WERI-Rb-1 (cell line): ENCODE results near the gene PGAM5.
"Not testable (repeated sequence)": the region's sequence is repeated elsewhere in the genome, so short reads cannot be mapped to it uniquely, and the experiment has no call there.

ENCODE experiments used
- DNase-seq: peaks from one replicate; pipeline ENCODE4 v3.0.0-alpha.2; 2020
- H3K27ac ChIP-seq: fragments of 250-450 bp; sonication (Bioruptor Pico); 2 replicates; pipeline ENCODE4 v1.5.1; 2020; ENCODE audit warnings: mild to moderate bottlenecking, moderate library complexity
- H3K27me3 ChIP-seq: fragments of 250-450 bp; sonication (Bioruptor Pico); 2 replicates; pipeline ENCODE4 v1.5.1; 2021; ENCODE audit warnings: mild to moderate bottlenecking, low read depth, moderate library complexity; ENCODE audit not compliant: insufficient read depth, severe bottlenecking
- H3K36me3 ChIP-seq: fragments of 250-450 bp; sonication (Bioruptor Pico); 2 replicates; pipeline ENCODE4 v1.5.1; 2020; ENCODE audit warnings: mild to moderate bottlenecking, moderate library complexity
- H3K4me3 ChIP-seq: 2 replicates; pipeline ENCODE4 v1.5.1; 2011; ENCODE audit warnings: low read depth, mild to moderate bottlenecking, control low read depth, low read length
- H3K9me3 ChIP-seq: fragments of 250-450 bp; sonication (Bioruptor Pico); 2 replicates; pipeline ENCODE4 v1.5.1; 2021; ENCODE audit warnings: mild to moderate bottlenecking, moderate library complexity; ENCODE audit not compliant: severe bottlenecking
- TF ChIP-seq, protein P1 (sequence below): IDR thresholded peaks from 2 replicates; pipeline ENCODE4 v1.5.1; 2011; ENCODE audit warnings: low read depth, mild to moderate bottlenecking, control low read depth, inconsistent platforms, low read length

The PGAM5 gene

DNA sequence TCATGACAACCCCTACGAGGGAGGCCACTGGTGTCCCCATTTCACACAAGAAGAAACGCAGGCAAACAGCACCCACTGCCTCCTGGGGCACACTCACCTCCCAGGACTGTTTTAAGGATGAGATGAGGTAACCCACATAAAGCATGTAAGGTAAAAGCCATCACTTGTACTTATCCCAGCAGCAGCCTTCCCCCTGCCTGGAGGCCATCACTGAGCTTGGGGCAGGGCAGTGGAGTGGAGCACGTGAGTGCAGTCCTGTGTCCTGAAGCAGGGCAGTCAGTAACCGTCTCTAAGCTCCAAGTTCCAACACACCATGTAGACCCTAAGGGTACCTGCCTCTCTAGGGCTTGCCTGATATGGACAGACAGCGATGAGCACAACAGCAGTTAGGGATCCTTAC, 25.2 kb upstream of the PGAM5 start:
- TF ChIP-seq, protein P1, sequence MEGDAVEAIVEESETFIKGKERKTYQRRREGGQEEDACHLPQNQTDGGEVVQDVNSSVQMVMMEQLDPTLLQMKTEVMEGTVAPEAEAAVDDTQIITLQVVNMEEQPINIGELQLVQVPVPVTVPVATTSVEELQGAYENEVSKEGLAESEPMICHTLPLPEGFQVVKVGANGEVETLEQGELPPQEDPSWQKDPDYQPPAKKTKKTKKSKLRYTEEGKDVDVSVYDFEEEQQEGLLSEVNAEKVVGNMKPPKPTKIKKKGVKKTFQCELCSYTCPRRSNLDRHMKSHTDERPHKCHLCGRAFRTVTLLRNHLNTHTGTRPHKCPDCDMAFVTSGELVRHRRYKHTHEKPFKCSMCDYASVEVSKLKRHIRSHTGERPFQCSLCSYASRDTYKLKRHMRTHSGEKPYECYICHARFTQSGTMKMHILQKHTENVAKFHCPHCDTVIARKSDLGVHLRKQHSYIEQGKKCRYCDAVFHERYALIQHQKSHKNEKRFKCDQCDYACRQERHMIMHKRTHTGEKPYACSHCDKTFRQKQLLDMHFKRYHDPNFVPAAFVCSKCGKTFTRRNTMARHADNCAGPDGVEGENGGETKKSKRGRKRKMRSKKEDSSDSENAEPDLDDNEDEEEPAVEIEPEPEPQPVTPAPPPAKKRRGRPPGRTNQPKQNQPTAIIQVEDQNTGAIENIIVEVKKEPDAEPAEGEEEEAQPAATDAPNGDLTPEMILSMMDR, result no peak
- Histone ChIP-seq H3K36me3 (peaks cover 42% of the 10 kb centered on the region), H3K27ac (no peak overlapping the region), H3K9me3 (no peaks in the 10 kb centered on the region), H3K27me3 (no peaks in the 10 kb centered on the region), H3K4me3 (no peak overlapping the region)
- DNase-seq, result no peak

DNA sequence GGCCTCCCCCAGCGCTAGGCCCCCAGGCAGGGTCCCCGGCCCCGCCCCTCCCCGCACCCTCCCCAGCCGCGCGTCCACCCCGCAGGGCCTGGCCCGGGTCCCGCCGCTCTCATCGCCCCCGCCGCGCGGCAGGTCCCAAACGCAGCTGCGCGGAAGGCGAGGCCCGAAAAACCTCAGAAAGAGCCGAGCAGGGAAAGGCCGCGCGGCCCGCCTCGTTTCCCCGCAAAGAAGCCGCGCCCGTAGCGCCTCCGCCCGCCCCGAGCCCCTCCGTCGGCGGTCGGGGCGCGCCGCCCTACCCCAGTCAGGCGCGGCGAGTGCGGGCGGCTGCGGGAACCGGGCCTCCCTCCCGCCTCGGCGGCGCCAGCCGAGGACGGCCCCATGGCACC, 23.8 kb upstream of the PGAM5 start:
- TF ChIP-seq, protein P1, result no peak
- Histone ChIP-seq H3K36me3 (peaks cover 45% of the 10 kb centered on the region), H3K27me3 (no peaks in the 10 kb centered on the region), H3K9me3 (no peaks in the 10 kb centered on the region), H3K4me3 (peak overlapping the region; percentile 68), H3K27ac (peak overlapping the region; percentile 91)
- DNase-seq, result peak; percentile 20

DNA sequence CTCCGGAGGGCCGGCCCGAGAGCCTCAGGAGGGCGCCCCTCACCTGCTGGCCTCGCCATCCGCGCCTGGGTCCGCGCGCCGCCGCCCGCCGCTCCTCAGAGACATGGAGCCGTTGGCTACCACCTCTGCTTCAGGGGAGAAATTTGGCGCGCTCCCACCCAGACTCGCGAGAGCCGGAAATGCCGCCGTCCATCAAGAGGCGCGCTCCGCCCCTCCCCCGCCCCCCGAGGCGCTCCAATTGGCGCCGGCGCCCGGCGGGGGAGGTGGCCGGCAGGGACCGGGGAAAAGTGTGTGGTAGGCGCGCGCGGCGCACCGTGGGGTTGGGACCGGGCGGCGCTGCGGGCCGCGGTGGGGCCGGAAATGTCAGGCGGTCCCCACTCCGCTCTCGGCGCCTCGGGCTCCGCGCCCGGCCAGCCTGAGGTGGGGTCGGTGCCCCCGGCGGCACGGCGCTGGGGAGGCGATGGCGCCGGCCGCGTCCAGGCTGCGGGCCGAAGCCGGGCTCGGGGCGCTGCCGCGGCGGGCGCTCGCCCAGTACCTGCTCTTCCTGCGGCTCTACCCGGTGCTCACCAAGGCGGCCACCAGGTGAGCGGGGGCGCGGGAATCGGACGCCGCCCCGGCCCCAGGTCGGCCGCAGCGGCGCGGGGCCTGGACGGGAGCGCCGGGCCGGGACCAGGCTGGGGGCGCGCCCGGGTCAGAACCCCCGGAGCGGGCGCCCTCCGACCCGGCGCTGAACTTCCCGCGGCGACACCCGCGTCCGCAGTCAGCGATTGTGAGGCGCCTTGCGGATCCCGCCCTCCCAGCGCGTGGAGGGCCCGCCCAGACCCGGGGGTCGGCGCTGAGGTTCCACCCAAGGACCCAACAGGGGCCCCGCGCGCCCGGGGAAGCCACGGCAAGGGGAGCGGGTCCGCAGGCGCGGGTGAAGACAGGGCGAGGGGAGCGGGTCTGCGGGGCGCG, 23.2 kb upstream of the PGAM5 start, which contains the start of the genes POLE and PXMP2:
Gene POLE (minus strand): TSS at position 132 of the 954 bp plus-strand sequence. CDS start 27 bp downstream, at position 105.
Gene PXMP2 (plus strand): TSS at position 377 of the 954 bp plus-strand sequence. CDS start 84 bp downstream, at position 461.
- peak; percentile 96 for DNase-seq
- TF ChIP-seq, protein P1, result no peak
- Histone ChIP-seq H3K9me3 (no peaks in the 10 kb centered on the region), H3K4me3 (peak within 1 kb of the TSS; percentile 73), H3K27ac (peak within 1 kb of the TSS; percentile 91), H3K36me3 (peaks cover 41% of the 10 kb centered on the region), H3K27me3 (no peaks in the 10 kb centered on the region)

DNA sequence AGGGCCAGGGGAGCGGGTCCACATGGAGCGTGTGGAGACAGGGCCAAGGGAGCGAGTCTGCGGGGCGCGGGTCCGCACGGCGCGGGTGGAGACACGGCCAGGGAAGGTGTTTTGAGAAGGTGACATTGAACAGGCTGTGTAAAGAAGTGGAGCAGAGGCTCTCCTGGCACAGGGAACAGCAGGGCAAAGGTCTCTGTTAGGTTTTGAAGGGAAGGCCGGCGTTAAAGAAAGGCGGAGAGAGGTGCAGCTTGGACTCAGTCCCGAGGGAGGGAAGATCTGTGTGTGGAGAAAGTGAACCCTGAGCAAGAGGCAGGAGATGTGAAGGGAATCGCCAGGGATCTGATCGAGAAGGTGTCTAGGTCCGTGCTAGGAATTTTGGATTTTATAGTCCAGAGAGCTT, 21.4 kb upstream of the PGAM5 start:
- Histone ChIP-seq H3K4me3 (no peak overlapping the region), H3K27ac (no peak overlapping the region), H3K27me3 (no peaks in the 10 kb centered on the region), H3K36me3 (peaks cover 33% of the 10 kb centered on the region), H3K9me3 (no peaks in the 10 kb centered on the region)
- TF ChIP-seq, protein P1, result no peak
- no peak for DNase-seq

DNA sequence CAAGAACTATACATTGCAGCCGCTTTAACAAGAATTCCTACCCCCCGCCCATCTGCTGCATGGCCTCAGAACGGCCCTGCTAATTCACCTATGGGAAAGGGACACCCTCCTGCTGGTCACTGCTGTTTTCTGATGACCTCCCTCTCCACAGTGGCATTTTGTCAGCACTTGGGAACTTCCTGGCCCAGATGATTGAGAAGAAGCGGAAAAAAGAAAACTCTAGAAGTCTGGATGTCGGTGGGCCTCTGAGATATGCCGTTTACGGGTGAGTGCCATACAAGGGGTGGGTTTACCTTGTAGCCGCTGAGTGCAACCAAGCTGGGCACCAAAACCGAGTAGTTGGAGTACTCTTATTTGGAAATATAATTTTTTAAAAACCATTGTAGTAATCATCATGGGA, 20.5 kb upstream of the PGAM5 start:
- TF ChIP-seq, protein P1, result no peak
- no peaks in the 10 kb centered on the region for H3K27me3 ChIP-seq
- no peaks in the 10 kb centered on the region for H3K9me3 ChIP-seq
- H3K36me3 ChIP-seq, result peaks cover 34% of the 10 kb centered on the region
- no peak overlapping the region; the same call in 1 of the 2 replicates for H3K27ac ChIP-seq
- DNase-seq, result no peak
- H3K4me3 ChIP-seq, result no peak overlapping the region

DNA sequence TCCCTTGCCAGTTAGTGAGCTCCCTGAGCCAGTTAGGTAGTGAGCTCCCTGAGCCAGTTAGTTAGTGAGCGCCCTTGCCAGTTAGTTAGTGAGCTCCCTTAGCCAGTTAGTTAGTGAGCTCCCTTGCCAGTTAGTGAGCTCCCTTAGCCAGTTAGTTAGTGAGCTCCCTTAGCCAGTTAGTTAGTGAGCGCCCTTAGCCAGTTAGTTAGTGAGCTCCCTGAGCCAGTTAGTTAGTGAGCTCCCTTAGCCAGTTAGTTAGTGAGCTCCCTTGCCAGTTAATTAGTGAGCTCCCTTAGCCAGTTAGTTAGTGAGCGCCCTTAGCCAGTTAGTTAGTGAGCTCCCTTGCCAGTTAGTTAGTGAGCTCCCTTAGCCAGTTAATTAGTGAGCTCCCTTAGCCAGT, 18.6 kb upstream of the PGAM5 start:
- H3K27me3 ChIP-seq, DNase-seq, H3K4me3 ChIP-seq, H3K27ac ChIP-seq, H3K9me3 ChIP-seq: not testable (repeated sequence)
- H3K36me3 ChIP-seq, result peaks cover 40% of the 10 kb centered on the region

DNA sequence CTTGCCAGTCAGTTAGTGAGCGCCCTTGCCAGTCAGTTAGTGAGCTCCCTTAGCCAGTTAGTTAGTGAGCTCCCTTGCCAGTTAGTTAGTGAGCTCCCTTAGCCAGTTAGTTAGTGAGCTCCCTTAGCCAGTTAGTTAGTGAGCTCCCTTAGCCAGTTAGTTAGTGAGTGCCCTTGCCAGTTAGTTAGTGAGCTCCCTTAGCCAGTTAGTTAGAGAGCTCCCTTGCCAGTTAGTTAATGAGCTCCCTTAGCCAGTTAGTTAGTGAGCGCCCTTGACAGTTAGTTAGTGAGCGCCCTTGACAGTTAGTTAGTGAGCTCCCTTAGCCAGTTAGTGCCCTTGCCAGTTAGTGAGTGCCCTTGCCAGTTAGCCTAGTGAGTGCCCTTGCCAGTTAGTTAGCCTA, 15.8 kb upstream of the PGAM5 start:
- H3K27me3 ChIP-seq, DNase-seq: not testable (repeated sequence)
- H3K36me3 ChIP-seq, result peaks cover 62% of the 10 kb centered on the region

More for the DNA sequence above, 15.8 kb upstream of the PGAM5 start:
- H3K4me3 ChIP-seq, H3K27ac ChIP-seq, H3K9me3 ChIP-seq: not testable (repeated sequence)
